Heart right ventricle (tissue), 16 donors: ENCODE results near the gene KDM6A. TPM values are rescaled to one million over a fixed set of nuclear protein-coding genes. Genes with fewer than 3 reads are reported as not detected.
"Not testable (repeated sequence)": the region's sequence is repeated elsewhere in the genome, so short reads cannot be mapped to it uniquely, and the experiment has no call there.

Source experiments
- ATAC-seq, 8 donors: fragments of 200-7000 bp; cut with Tn5 transposase; one replicate each; pipeline ENCODE4 v1.9.1; 2020; ENCODE audit warnings: mild to moderate bottlenecking in 8 of 8, moderate library complexity in 8 of 8, moderate number of reproducible peaks in 1 of 8
- DNase-seq, 2 donors: peaks; one replicate each; pipeline ENCODE4 v3.0.0-alpha.2; 2020
- H3K27ac ChIP-seq, 10 donors: fragments of 200-600 bp; sonication (generic) in 2 of 10; one replicate each; pipeline versions ENCODE4 v1.5.0 to v1.8.0; 2020 to 2022; ENCODE audit warnings: mild to moderate bottlenecking in 3 of 10
- H3K27me3 ChIP-seq, 7 donors: fragments of 200-600 bp; one replicate each; pipeline ENCODE4 v1.8.0; 2021 to 2022; ENCODE audit warnings: mild to moderate bottlenecking in 2 of 7
- H3K36me3 ChIP-seq, 9 donors: fragments of 200-600 bp; sonication (generic) in 1 of 9; one replicate each; pipeline versions ENCODE4 v1.5.0 to v1.8.0; 2020 to 2022; ENCODE audit warnings: mild to moderate bottlenecking in 2 of 9
- H3K4me1 ChIP-seq, 9 donors: fragments of 200-600 bp; sonication (generic) in 1 of 9; one replicate each; pipeline versions ENCODE4 v1.5.0 to v1.8.0; 2020 to 2022; ENCODE audit warnings: mild to moderate bottlenecking in 4 of 9
- H3K4me3 ChIP-seq, 10 donors: fragments of 200-600 bp; sonication (generic) in 2 of 10; one replicate each; pipeline versions ENCODE4 v1.5.0 to v1.8.0; 2020 to 2022; ENCODE audit warnings: mild to moderate bottlenecking in 7 of 10, moderate library complexity in 2 of 10
- H3K9me3 ChIP-seq, 11 donors: fragments of 200-600 bp in 10 of 11; sonication (generic) in 2 of 11; one replicate each; pipeline versions ENCODE4 v1.5.0 to v1.8.0; 2013 to 2022; ENCODE audit warnings: mild to moderate bottlenecking in 2 of 11, control low read depth in 1 of 11, moderate library complexity in 1 of 11
- WGBS, 2 donors: extraction: QIAGEN DNeasy Blood & Tissue Kit; methylation state at CpG; one replicate each; pipeline ENCODE4 v1.1.7; 2013; ENCODE audit warnings: inconsistent platforms in 1 of 2; 5-methylcytosine and 5-hydroxymethylcytosine counted together
- intact Hi-C, 10 donors: fragments of 100-400 bp; cut with DNase I; formaldehyde crosslinking; loops; one replicate each; pipeline versions ENCODE4 v1.11.1 to v1.14.2; 2022
- polyA plus RNA-seq, 2 donors: library from polyadenylated mRNA; stranded (reverse); fragments of 200-250 nt; gene quantifications; one replicate each; pipeline ENCODE4 v1.2.3, GENCODE V29; 2013
- total RNA-seq, 10 donors: library from RNA; stranded (reverse); fragmentation: NEBNext Ultra II Directional in 3 of 10; extraction: Animal tissue kit (Norgen Biotek cat#: 25700) in 3 of 10; gene quantifications; one replicate each; pipeline versions ENCODE4 v1.2.1 to v1.2.4, GENCODE V29; 2021 to 2023
- TF ChIP-seq, protein P1 (sequence below), 9 donors: fragments of 200-600 bp; sonication (generic) in 2 of 9; IDR thresholded peaks; one replicate each; pipeline versions ENCODE4 v1.5.0 to v1.8.0; 2021 to 2022; ENCODE audit warnings: antibody characterized with exemption in 9 of 9, mild to moderate bottlenecking in 5 of 9, moderate library complexity in 1 of 9
- donor health status: Arrhythmogenic right ventricular cardiomyopathy.
- donor health status: ischemic (EF 13 %, LVEDD 7.1; RV severe dilation, severe dysfunction).
- donor health status: healthy with polysubstance abuse.
- donor health status: DM: no; HTN: yes; CAD: no.
- donor health status: DM: no; HTN: no; CAD: no.
- donor health status: ischemic (EF 25% LVEDD 6.9; RV normal size, moderate dysfunction).
- donor health status: ischemic (EF 25% LVEDD 5.7; RV mildly dilated, moderate dysfunction).
- donor health status: healthy.
- donor health status: DM: yes; HTN: yes; CAD: no.
- donor health status: Ischemic cardiomyopathy.
- donor health status: ischemic (EF 35%, LVEDD 5.7; RV mildly dilated, moderate dysfunction).
- donor health status: nonischemic (EF 11% LVEDD 7.7; RV severe dilation, severe dysfunction).
- donor health status: DM: yes; HTN: yes; CAD: no.
- donor health status: PGD.
- donor health status: ischemic (EF 29% LVEDD 5.4; RV normal size, mild dysfunction).
- donor health status: nonischemic (EF 23%, LVEDD 6.1; RV moderate dilation, normal function).

Gene KDM6A
- total and polyA plus RNA-seq, 12 donors, result 3.8 to 21.2 (median 11.8) TPM

DNA sequence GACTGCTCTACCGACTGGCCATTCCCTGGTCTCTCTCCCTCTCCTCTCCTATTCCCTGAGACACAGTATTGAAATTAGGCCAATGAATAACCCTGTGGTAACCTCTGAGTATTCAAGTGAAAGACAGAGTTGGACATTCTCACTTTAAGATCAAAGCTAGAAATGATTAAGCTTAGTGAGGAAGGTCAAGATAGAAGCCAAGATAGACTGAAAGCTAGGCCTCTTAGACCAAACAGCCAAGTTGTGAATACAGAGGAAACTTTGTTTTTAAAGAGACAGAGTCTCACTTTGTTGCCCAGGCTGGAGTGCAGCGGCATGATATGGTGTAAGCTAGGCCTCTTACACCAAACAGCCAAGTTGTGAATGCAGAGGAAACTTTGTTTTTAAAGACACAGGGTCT lies 64.6 kb downstream of the KDM6A start:
- H3K4me1 ChIP-seq, result peaks cover 0 to 55% (median 28%) of the 10 kb centered on the region in 9 donors
- no peak overlapping the region for H3K4me3 ChIP-seq
- DNase-seq (no peak), ATAC-seq (no peak)
- TF ChIP-seq, protein P1, sequence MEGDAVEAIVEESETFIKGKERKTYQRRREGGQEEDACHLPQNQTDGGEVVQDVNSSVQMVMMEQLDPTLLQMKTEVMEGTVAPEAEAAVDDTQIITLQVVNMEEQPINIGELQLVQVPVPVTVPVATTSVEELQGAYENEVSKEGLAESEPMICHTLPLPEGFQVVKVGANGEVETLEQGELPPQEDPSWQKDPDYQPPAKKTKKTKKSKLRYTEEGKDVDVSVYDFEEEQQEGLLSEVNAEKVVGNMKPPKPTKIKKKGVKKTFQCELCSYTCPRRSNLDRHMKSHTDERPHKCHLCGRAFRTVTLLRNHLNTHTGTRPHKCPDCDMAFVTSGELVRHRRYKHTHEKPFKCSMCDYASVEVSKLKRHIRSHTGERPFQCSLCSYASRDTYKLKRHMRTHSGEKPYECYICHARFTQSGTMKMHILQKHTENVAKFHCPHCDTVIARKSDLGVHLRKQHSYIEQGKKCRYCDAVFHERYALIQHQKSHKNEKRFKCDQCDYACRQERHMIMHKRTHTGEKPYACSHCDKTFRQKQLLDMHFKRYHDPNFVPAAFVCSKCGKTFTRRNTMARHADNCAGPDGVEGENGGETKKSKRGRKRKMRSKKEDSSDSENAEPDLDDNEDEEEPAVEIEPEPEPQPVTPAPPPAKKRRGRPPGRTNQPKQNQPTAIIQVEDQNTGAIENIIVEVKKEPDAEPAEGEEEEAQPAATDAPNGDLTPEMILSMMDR (IDR thresholded peaks at IDR 0.05), result no peak
- WGBS, 2 donors, result 60 to 69% methylated on average over 2 of the region's 2 CpGs
- no peak overlapping the region for H3K27ac ChIP-seq
- no peaks in the 10 kb centered on the region for H3K27me3 ChIP-seq
- H3K36me3 ChIP-seq, result no peaks in the 10 kb centered on the region
- H3K9me3 ChIP-seq, result no peaks in the 10 kb centered on the region
- intact Hi-C loops, result no loop called here

DNA sequence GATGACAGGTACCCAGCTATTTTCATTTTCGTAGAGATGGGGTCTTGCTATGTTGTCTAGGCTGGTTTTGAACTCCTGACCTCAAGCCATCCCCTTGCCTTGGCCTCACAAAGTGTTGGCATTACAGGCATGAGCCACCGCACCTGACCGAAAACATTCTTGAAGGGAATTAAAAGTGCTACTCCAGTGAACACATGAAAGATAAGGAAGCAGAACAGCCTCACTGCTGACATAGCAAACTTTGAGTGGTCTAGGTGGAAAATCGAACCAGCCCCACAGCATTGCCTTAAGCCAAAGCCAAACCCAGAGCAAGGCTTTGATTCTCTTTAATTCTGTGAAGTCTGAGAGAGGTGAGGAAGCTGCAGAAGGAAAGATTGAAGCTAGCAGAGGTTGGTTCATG lies 65.1 kb downstream of the KDM6A start:
- Histone ChIP-seq H3K27me3 (no peaks in the 10 kb centered on the region), H3K36me3 (no peaks in the 10 kb centered on the region), H3K9me3 (no peaks in the 10 kb centered on the region), H3K4me1 (peaks cover 0 to 55% (median 28%) of the 10 kb centered on the region in 9 donors), H3K27ac (no peak overlapping the region), H3K4me3 (no peak overlapping the region)
- DNase-seq (no peak), ATAC-seq (no peak)
- TF ChIP-seq, protein P1 (IDR thresholded peaks at IDR 0.05), result no peak
- intact Hi-C loops, result no loop called here
- 31 to 72% methylated on average over 4 of the region's 4 CpGs for WGBS, 2 donors

DNA sequence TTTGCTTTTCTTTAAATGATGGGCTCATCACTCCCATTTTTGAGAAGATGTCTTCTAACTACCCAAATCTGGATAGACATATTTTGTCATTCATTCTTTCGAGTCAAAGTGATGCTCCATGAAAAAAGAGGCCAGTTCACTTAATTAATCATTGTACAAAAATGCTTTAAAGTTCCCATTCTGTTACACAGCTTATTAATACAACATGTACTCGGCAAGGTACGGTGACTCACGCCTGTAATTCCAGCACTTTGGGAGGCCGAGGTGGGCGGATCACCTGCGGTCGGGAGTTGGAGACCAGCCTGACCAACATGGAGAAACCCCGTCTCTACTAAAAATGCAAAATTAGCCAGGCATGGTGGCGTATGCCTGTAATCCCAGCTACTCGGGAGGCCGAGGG lies 67.6 kb downstream of the KDM6A start:
- H3K36me3 ChIP-seq, H3K27me3 ChIP-seq, H3K4me3 ChIP-seq, H3K27ac ChIP-seq, ATAC-seq, DNase-seq, intact Hi-C loops: not testable (repeated sequence)
- peaks cover 0 to 24% (median 6%) of the 10 kb centered on the region in 11 donors for H3K9me3 ChIP-seq
- 95% methylated on average over 12 of the region's 12 CpGs for WGBS, 2 donors
- peaks cover 0 to 36% (median 23%) of the 10 kb centered on the region in 9 donors for H3K4me1 ChIP-seq

DNA sequence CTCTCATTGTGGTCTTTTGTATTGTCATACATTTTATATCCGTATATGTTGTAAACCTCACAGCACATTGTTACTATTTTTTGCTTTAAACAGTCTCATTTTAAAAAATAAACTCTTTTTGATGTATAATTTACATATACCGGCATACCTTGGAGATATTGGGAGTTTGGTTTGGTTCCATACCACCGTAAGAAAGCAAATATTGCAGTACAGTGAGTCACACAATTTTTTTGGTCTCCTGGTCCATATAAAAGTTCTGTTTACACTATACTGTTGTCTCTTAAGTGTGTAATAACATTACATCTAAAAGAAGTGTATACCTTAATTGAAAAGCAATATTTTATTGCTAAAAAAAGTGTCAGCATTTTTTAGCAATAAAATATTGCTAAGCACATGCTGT lies 70.0 kb downstream of the KDM6A start:
- H3K36me3 ChIP-seq, result no peaks in the 10 kb centered on the region
- H3K27ac ChIP-seq, result no peak overlapping the region
- peaks cover 0 to 32% (median 6%) of the 10 kb centered on the region in 11 donors for H3K9me3 ChIP-seq
- DNase-seq, result no peak
- H3K4me3 ChIP-seq, result no peak overlapping the region
- ATAC-seq, result no peak
- intact Hi-C loops, result no loop called here
- peaks cover 0 to 21% (median 1%) of the 10 kb centered on the region in 9 donors for H3K4me1 ChIP-seq
- no peaks in the 10 kb centered on the region for H3K27me3 ChIP-seq
- TF ChIP-seq, protein P1 (IDR thresholded peaks at IDR 0.05), result no peak
- 87 to 94% methylated on average over 3 of the region's 3 CpGs for WGBS, 2 donors

DNA sequence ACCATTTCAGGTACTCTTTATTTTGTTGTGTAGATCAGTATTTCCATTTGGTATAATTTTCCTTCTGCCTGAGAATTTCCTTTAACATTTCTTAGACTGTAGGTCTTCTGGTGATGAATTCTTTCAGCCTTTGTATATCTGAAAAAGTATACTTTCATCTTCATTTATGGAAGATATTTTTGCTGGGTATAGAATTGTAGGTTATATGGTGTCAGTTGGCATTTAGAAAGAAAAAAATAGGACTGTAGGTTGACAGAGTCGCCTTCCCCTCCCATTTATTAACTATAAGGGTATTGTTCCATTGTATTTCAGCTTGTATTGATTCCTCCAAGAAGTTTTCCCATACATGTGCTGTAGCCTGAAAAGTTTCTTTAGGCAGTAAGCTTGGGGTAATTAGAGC lies 71.9 kb downstream of the KDM6A start:
- H3K4me1 ChIP-seq, result peaks cover 0 to 31% (median 3%) of the 10 kb centered on the region in 9 donors
- intact Hi-C loops, result no loop called here

More for the DNA sequence above, 71.9 kb downstream of the KDM6A start:
- no peak overlapping the region for H3K27ac ChIP-seq
- H3K4me3 ChIP-seq, result no peak overlapping the region
- H3K36me3 ChIP-seq, result no peaks in the 10 kb centered on the region
- TF ChIP-seq, protein P1 (IDR thresholded peaks at IDR 0.05), result no peak
- peaks cover 0 to 32% (median 6%) of the 10 kb centered on the region in 11 donors for H3K9me3 ChIP-seq
- WGBS, 2 donors, result 100% methylated on average over 1 of the region's 1 CpG
- no peaks in the 10 kb centered on the region for H3K27me3 ChIP-seq
- DNase-seq, result no peak
- ATAC-seq, result no peak
